ENCODE results near the gene JAZF1.

The JAZF1 gene

DNA sequence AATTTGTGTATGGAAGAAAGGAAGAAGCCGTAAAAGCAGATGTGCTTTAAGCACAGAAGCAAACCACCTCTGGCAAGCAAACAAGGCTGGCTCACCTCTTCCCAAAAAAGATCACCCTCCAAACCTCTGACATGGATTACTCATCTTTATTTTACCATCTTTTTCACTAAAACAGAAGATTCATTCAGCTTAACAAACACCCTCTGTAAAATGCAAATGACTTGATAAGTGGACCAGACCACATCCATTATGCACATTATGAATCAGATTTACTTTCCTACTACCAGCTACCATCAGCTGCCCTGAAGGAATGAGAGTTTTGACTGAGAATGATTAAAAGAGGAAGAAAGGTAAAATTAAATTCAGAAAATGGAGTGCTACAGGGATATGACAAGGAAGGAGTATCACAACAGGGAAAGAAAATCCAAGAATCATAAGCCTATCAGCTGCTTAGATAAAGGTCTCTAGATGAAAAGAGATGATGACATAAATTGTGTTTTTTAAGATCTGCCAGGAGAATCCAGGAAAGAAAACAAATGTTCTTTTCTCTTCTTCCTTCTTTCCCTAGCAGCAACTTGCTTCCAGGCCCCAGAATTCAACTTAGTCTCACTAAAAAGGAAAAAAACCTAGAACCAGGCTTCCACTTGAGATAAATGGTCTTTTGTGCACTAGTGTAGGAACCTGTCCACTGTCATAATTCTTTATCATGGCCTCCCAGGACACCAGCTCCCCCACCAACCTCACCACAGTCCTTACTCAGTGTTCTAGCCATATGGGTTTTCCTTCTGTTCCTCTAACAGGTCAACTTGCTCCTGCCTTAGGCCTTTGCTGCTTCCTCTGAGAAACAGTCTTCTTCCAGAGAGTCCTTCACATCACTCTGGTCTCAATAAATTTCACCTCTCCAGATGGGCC, 47.4 kb downstream of the JAZF1 start:
- no peak for DNase-seq

DNA sequence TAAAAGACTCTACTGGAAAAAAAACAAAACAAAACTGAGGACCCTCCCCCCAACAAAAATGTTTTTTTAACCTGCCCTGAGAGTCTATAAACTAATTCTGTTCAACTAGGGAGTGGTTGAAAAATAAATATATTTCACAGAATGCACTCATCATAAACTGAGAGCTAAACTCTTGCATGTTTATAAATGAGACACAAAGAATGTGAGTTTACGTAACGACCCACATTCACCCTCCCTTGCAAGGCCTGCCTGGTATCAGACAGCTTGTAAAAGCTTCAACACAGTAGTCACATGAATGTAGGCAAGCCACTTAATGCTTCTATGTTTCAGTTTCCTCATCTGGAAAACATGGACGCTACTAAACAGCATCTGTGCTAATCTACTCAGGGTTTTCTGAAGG, 50.3 kb downstream of the JAZF1 start:
- DNase-seq: no peak

GRCh38 chr7:28128608-28129007, 52.0 kb downstream of the JAZF1 start:
- DNase-seq: no peak

DNA sequence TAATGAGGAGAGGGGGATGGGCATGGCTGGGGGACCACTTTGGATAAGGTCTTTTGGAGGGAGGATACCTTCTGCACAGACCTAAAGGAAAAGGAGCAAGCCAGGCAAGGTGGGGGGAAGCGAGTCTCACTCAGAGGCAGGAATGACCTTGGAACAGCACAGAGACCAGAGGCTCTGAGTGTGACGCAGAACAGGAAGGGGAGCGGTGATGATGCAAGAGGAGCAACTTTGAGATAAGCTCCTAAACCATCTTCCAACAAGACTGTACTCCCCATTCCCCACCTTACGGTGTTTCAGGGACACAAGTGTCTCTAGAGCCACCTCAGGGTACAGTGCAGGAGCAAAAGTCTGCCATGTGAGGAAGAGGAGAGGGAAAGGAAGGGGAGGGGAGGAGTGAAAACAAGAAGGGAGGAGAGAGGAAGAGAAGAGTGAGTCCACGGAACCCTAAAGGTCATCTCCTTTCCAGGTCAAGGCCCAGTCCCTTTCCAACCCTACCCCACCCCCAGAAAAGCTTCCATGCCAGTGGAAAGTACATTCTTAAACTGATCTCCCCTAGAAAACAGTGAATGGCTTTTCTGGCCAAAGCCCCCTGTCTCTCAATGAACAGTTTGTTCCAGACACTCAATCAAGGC, 54.1 kb downstream of the JAZF1 start:
- no peak for DNase-seq

DNA sequence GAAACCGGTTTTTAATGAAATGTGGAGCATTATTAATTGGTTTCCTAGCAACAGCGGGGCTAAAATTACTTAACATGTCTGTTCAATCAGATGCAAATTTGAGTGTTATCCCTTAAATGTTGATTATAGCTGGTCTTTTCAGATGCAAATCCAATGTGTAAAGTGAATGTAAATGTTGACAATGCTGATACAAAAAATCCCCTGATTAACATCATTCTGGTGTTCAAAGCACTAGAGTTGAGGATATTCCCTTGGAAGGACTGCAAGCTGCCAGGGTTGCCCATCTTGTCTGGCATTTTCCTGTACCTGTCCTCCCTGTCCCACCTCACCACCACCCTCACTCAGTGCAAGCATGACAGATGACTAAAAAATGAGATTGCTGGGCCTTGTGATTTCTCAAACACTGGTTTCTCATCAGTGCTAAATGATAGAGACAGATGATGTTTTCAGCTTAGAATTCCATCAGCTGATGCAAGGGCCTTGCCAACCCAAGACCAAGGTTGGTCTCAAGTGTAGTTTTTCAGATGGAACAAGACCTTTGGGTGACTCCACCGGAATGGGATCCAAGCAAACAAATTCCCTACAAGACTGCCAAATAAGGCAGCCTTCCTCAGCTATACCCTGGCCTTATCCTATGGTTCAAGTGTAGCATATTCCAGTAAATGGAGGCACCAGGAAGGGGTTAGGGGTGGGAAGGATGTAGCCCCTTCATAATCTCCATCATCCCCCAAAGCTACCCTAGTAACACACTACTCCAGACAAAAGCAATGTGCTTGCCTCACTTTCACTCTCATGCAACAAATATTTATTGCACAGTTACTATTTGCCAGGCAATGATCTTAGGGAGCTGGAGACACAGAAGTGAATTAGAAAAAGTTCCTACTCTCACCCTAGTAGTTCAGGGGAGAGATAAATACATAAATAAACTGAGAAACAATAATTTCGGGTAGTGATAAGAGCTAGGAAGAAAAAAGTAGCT, 54.9 kb downstream of the JAZF1 start:
- DNase-seq: no peak

GRCh38 chr7:28124413-28124812, 56.2 kb downstream of the JAZF1 start:
- no peak for DNase-seq

- no peak for DNase-seq
These were observed 56.8 kb downstream of the JAZF1 start for GRCh38 chr7:28123752-28124151.

GRCh38 chr7:28121496-28121895, 59.1 kb downstream of the JAZF1 start:
- no peak for DNase-seq

DNA sequence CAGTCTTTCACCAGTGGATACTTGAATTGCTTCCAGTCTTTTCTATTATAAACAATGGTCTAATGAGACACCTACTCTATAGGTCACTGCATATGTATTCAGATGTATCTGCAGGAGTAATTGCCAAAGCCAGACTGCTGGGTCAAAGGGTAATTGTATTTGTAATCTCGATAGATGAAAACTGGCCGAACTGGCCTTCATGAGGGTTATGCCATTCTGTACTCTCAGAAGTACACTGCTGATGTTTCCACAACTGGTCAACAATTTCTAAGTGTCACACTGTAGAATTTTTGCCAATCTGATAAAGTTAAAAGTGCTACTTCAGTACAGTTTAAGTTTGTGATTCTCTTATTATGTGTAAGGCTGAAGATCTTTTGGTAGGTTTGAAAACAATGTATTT, 64.6 kb downstream of the JAZF1 start:
- DNase-seq: no peak

- DNase-seq: no peak
These were observed 65.3 kb downstream of the JAZF1 start for GRCh38 chr7:28115261-28115660.

GRCh38 chr7:28114056-28114455, 66.5 kb downstream of the JAZF1 start:
- peak; percentile 22 for DNase-seq

- DNase-seq: no peak
These were observed 67.6 kb downstream of the JAZF1 start for GRCh38 chr7:28112883-28113540.

GRCh38 chr7:28112467-28112866, 68.1 kb downstream of the JAZF1 start:
- DNase-seq: no peak

DNA sequence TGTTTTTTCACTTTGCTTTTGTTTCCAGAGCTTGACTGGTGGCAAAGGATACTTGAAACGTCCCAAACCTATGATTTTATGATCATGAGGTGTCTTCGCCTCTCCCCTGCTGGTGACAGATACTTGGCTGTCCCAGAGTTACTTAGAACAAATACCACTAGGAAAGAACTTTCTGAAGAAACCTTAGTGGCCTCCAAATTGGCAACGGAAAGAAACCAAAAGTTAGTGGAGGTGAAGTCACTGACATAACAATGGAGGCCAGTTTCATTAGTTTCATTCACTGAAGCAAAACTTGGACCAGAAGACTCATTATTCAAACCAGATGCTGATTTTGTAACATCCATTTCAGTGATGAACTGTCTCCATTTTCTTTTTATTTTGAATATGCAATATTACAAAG, 68.6 kb downstream of the JAZF1 start:
- no peak for DNase-seq

DNA sequence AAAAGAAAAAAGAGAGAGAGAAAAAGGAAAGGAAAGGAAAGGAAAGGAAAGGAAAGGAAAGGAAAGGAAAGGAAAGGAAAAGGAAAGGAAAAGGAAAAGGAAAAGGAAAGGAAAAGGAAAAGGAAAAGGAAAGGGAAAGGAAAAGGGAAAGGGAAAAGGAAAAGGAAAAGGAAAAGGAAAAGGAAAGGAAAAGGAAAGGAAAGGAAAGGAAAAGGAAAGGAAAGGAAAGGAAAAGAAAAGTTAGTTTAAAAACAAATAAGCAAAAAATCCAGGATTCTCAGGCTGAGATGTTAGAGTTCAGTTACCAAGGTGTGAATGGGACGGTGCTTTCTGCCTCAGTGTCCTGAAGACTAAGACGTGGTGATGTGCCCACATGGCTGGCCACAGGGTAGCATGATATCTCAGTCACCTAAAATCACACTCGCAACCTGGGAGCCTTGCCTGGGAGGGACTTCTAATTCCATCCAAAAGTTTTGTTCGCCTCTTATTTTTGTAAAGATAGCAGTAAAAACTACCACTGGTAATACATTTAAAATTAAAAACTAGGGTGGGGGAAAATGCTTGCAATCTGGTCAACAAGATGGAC, 70.1 kb downstream of the JAZF1 start:
- no peak for DNase-seq

DNA sequence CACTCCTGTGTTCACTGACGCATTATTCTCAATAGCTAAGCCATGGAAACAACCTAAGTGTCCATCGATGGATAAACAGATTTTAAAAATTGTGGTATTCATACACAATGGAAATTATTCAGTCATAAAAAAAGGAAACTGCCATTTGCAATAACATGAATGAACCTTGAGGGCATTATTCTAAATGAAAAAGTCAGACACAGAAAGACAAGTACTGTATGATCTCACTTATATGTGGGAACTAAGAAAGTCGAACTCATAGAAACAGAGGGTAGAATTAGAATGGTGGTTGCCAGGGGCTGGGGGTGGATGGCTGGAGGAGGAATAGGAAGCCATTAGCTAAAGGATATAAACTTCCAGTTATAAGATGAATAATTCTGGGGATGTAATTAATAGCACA, 71.8 kb downstream of the JAZF1 start:
- DNase-seq: no peak

GRCh38 chr7:28107960-28108359, 72.6 kb downstream of the JAZF1 start:
- DNase-seq: no peak

DNA sequence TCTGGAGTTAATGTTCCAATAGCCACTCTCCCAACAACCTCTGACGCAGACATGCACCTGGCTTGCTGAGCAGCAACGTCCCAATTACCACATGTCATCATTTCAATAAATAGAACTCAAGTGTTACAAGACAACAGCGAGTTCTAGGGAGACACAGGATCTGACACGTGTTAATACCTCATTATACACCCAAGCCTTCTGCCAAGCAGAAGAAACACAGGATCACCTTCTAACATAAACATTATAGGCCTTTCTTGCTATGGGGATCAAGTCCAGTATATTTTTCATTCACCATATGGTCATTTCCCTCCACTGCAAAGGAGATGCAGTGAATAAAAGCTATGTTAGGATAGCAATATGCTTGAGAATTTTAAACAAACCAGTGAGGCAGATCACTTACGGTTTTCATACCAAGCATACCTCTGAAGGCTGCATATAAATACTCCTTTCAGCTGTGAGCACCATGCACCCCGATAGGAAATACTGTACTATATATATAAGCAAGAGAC, 74.2 kb downstream of the JAZF1 start:
- peak; percentile 95 for DNase-seq

DNA sequence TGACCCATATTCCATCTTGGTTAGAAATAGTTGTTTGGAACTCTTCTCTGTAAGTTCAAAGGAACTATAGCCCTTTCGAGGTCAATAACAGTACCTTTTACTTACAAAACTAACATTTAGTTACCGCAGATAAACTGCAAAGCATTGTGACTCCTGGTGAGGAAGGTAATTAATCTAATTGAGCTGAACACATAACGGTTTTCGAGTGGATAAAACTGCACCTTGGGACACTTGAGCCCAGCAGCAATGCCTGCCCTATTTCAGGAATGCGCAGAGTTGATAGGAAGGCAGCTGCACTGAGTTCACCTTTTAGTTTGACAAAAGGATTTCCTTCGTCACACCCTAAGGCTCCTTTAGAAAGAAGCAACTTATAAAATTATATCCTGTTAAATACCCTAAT, 75.4 kb downstream of the JAZF1 start:
- DNase-seq: no peak

DNA sequence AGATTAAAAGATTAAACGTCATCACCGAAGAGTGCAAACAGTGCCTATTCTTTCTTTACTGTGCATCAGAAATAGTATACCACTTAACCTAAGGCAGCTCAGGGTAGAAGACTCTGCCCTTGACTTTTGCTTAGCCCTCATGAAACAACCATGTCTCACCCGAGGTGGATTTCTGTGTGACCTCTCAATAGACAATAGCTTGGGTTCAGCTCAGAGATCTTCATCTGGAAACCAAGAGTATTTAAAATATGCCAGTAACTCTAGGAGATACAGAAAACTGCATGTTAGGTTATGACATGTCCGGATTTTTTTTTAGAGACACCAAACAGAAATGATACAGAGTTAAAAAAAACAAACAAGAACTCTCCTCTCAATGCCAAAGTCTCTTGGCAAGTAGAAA, 75.8 kb downstream of the JAZF1 start:
- no peak for DNase-seq

- no peak for DNase-seq
These were observed 76.5 kb downstream of the JAZF1 start for GRCh38 chr7:28104041-28104541.

DNA sequence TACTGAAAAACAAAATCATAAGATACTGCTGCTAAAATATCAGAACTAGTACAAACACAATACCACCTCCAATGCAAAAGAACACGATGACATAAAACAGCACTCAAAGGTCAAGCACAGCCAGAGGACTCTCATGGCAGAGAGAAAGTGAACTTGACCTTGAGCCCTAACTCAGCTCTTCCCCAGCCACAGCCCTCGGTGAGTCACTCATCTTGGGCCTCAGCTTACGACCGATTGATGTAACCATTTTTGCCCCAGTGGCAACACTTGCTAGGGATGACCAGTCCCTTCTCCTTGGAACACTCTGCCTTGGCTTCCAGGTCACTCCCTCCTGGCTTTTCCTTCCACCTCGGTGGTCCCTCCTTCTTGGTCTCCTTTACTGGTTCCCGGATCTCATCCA, 77.8 kb downstream of the JAZF1 start:
- DNase-seq: no peak

Data from NCI-H1105 treated with DMSO at 0.1 percent for 48 hours (cell line).